Left lung (tissue), 10 donors: Measurements from ENCODE around the gene FCGBP. TPM values are rescaled to one million over a fixed set of nuclear protein-coding genes. Genes with fewer than 3 reads are reported as not detected.

Experiments
- ATAC-seq: fragments of 200-7000 bp; cut with Tn5 transposase; one replicate; pipeline ENCODE4 v1.9.1; 2020; ENCODE audit warnings: moderate library complexity
- DNase-seq, 4 donors: peaks; one replicate each; pipeline ENCODE4 v3.0.0-alpha.2; 2013 to 2020
- H3K27ac ChIP-seq, 2 donors: fragments of 200-600 bp; sonication (generic) in 1 of 2; one replicate each; pipeline versions ENCODE4 v1.5.0 to v1.8.0; 2020 to 2021
- H3K27me3 ChIP-seq, 2 donors: fragments of 200-600 bp; sonication (generic) in 1 of 2; one replicate each; pipeline versions ENCODE4 v1.5.0 to v1.8.0; 2020 to 2021
- H3K36me3 ChIP-seq, 2 donors: fragments of 200-600 bp; sonication (generic) in 1 of 2; one replicate each; pipeline versions ENCODE4 v1.5.0 to v1.8.0; 2020 to 2021
- H3K4me1 ChIP-seq, 2 donors: fragments of 200-600 bp; one replicate each; pipeline ENCODE4 v1.8.0; 2021
- H3K4me3 ChIP-seq, 2 donors: fragments of 200-600 bp; sonication (generic) in 1 of 2; one replicate each; pipeline versions ENCODE4 v1.5.0 to v1.8.0; 2020 to 2021; ENCODE audit warnings: mild to moderate bottlenecking in 1 of 2
- H3K9me3 ChIP-seq, 2 donors: fragments of 200-600 bp; sonication (generic) in 1 of 2; one replicate each; pipeline versions ENCODE4 v1.5.0 to v1.8.0; 2020 to 2021
- CTCF ChIP-seq, 2 donors: fragments of 200-600 bp; sonication (generic) in 1 of 2; IDR thresholded peaks; one replicate each; pipeline versions ENCODE4 v1.5.0 to v1.8.0; 2021; ENCODE audit warnings: antibody characterized with exemption in 2 of 2
- intact Hi-C, 2 donors: fragments of 100-400 bp; cut with DNase I; formaldehyde crosslinking; loops; one replicate each; pipeline versions ENCODE4 v1.11.2 to v1.14.2; 2022
- polyA plus RNA-seq, 6 donors: library from polyadenylated mRNA; unstranded; fragments of 120-200 nt; gene quantifications; one replicate each; pipeline ENCODE4 v1.2.1, GENCODE V29; 2013; ENCODE audit not compliant: insufficient read length in 6 of 6
- total RNA-seq, 2 donors: library from RNA; stranded (reverse); fragmentation: NEBNext Ultra II Directional; extraction: Animal tissue kit (Norgen Biotek cat#: 25700); gene quantifications; one replicate each; pipeline ENCODE4 v1.2.1, GENCODE V29; 2021
- donor health status: DM: no; HTN: yes; CAD: no.
- donor health status: DM: no; HTN: no; CAD: no.

The FCGBP gene
- total and polyA plus RNA-seq, 8 donors: 4.4 to 19.7 (median 12.0) TPM

- H3K9me3 ChIP-seq: no peaks in the 10 kb centered on the region
- intact Hi-C loops: no loop called here
- ATAC-seq (no peak), DNase-seq (no peak)
- H3K36me3 ChIP-seq: peaks cover 0 to 28% of the 10 kb centered on the region in 2 donors
- peaks cover 0 to 30% of the 10 kb centered on the region in 2 donors for H3K27me3 ChIP-seq
- peak overlapping the region; percentile 88 to 91 for H3K4me3 ChIP-seq
- H3K27ac ChIP-seq: peak overlapping the region; percentile 87 to 93
- TF ChIP-seq CTCF (IDR thresholded peaks at IDR 0.05): no peak
- peaks cover 10 to 29% of the 10 kb centered on the region in 2 donors for H3K4me1 ChIP-seq
Observed at GRCh38 chr19:39969681-39970424, 35.4 kb upstream of the FCGBP start.

GRCh38 chr19:39969266-39969665 is 34.8 kb upstream of the FCGBP start:
- Histone ChIP-seq H3K4me1 (peaks cover 10 to 29% of the 10 kb centered on the region in 2 donors), H3K4me3 (no peak overlapping the region), H3K27ac (peak overlapping the region in 1 of 2 donors; percentile 2), H3K9me3 (no peaks in the 10 kb centered on the region), H3K36me3 (peaks cover 0 to 23% of the 10 kb centered on the region in 2 donors), H3K27me3 (peaks cover 0 to 36% of the 10 kb centered on the region in 2 donors)
- DNase-seq (no peak), ATAC-seq (no peak)
- intact Hi-C loops: no loop called here
- no peak for TF ChIP-seq CTCF (IDR thresholded peaks at IDR 0.05)

- TF ChIP-seq CTCF (IDR thresholded peaks at IDR 0.05): no peak
- Histone ChIP-seq H3K27ac (no peak overlapping the region), H3K4me3 (no peak overlapping the region), H3K4me1 (peaks cover 10 to 29% of the 10 kb centered on the region in 2 donors), H3K36me3 (peaks cover 0 to 18% of the 10 kb centered on the region in 2 donors), H3K9me3 (no peaks in the 10 kb centered on the region), H3K27me3 (peaks cover 0 to 40% of the 10 kb centered on the region in 2 donors)
- ATAC-seq: no peak
- no peak for DNase-seq
- intact Hi-C loops: no loop called here
Observed at GRCh38 chr19:39968789-39969188, 34.4 kb upstream of the FCGBP start.

- intact Hi-C loops: no loop called here
- Histone ChIP-seq H3K27ac (no peak overlapping the region), H3K27me3 (peaks cover 0 to 52% of the 10 kb centered on the region in 2 donors), H3K9me3 (no peaks in the 10 kb centered on the region), H3K4me1 (peaks cover 10 to 23% of the 10 kb centered on the region in 2 donors), H3K4me3 (no peak overlapping the region), H3K36me3 (peaks cover 0 to 6% of the 10 kb centered on the region in 2 donors)
- no peak for TF ChIP-seq CTCF (IDR thresholded peaks at IDR 0.05)
- no peak for ATAC-seq
- DNase-seq: no peak
Observed at GRCh38 chr19:39967561-39967960, 33.1 kb upstream of the FCGBP start.

GRCh38 chr19:39966617-39967016 is 32.2 kb upstream of the FCGBP start:
- Histone ChIP-seq H3K36me3 (no peaks in the 10 kb centered on the region), H3K27me3 (peaks cover 0 to 61% of the 10 kb centered on the region in 2 donors), H3K4me1 (peaks cover 7 to 13% of the 10 kb centered on the region in 2 donors), H3K4me3 (no peak overlapping the region), H3K27ac (no peak overlapping the region), H3K9me3 (no peaks in the 10 kb centered on the region)
- intact Hi-C loops: no loop called here
- ATAC-seq: no peak
- TF ChIP-seq CTCF (IDR thresholded peaks at IDR 0.05): no peak
- DNase-seq: no peak
